Measurements from ENCODE around the gene TOP3B. TPM values are rescaled to one million over a fixed set of nuclear protein-coding genes. Genes with fewer than 3 reads are reported as not detected.

Gene TOP3B
- total RNA-seq, 4 donors from 2014 or later: 12.3 to 27.5 (median 20.4) TPM

DNA sequence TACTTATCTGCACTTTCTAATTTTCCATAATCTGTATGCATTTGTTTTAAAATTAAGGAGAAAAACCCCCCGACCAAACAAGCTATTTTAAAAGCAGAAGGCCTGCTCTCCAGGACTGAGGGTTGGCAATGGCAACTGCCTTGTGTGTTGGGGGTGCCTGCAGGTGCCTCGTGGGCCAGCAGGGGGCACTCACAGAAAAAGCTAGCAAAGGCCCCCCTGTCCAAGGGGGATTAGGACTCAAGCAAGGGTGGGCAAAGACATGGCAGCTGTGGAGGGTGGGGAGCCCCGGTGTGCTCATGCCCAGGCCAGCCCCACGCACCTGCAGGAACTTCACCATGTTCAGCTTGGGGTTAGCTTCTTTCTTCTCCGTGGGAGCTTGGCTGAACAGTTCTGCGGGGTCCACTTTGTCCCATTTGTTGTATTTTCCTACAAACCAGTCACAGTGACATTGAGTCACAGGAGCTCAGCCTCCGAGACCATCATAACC is 10.3 kb downstream of the TOP3B start:
- Histone ChIP-seq H3K4me3 (no peak overlapping the region), H3K27me3 (no peaks in the 10 kb centered on the region), H3K9me3 (no peaks in the 10 kb centered on the region), H3K36me3 (peaks cover 58 to 81% (median 81%) of the 10 kb centered on the region in 4 donors), H3K4me1 (no peaks in the 10 kb centered on the region), H3K27ac (replicated peaks in 1 of 4) (no peak overlapping the region)
- intact Hi-C loops (cut with DNase I): no loop called here
- WGBS: 74% methylated on average over 7 of the region's 7 CpGs
- no peak for DNase-seq (ENCODE audit: extremely low spot score)
- TF ChIP-seq, protein P1, sequence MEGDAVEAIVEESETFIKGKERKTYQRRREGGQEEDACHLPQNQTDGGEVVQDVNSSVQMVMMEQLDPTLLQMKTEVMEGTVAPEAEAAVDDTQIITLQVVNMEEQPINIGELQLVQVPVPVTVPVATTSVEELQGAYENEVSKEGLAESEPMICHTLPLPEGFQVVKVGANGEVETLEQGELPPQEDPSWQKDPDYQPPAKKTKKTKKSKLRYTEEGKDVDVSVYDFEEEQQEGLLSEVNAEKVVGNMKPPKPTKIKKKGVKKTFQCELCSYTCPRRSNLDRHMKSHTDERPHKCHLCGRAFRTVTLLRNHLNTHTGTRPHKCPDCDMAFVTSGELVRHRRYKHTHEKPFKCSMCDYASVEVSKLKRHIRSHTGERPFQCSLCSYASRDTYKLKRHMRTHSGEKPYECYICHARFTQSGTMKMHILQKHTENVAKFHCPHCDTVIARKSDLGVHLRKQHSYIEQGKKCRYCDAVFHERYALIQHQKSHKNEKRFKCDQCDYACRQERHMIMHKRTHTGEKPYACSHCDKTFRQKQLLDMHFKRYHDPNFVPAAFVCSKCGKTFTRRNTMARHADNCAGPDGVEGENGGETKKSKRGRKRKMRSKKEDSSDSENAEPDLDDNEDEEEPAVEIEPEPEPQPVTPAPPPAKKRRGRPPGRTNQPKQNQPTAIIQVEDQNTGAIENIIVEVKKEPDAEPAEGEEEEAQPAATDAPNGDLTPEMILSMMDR (IDR thresholded peaks at IDR 0.05): peak; percentile 41 to 82 (median 44)
- TF ChIP-seq POLR2AphosphoS5 (IDR thresholded peaks at IDR 0.05): no peak

DNA sequence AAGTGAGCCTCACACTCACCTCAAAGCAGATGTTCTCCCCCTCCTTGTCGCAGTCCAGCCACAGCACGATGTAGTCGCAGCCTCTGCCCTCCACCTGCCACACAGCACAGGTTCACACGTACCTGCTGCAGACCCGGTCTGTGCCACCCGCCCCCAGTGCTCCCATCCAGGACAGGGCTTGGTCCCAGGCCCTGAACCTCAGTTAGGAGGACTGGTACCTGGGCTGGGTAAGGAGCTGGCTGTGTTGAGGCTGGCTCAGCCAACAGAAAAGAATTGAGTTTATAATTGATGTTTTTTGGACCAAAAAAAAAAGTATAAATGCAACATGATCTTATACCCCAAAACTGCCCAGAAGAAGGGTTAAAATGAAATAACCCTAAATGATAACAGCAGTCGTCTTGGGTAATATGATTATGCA is 10.7 kb downstream of the TOP3B start:
- no peak overlapping the region for H3K27ac ChIP-seq (replicated peaks in 1 of 4)
- TF ChIP-seq POLR2A (IDR thresholded peaks at IDR 0.05; ENCODE audit: low read depth) (no peak), POLR2AphosphoS5 (IDR thresholded peaks at IDR 0.05) (no peak), EP300 (IDR thresholded peaks at IDR 0.05) (no peak)
- TF ChIP-seq, protein P1 (IDR thresholded peaks at IDR 0.05): no peak

DNA sequence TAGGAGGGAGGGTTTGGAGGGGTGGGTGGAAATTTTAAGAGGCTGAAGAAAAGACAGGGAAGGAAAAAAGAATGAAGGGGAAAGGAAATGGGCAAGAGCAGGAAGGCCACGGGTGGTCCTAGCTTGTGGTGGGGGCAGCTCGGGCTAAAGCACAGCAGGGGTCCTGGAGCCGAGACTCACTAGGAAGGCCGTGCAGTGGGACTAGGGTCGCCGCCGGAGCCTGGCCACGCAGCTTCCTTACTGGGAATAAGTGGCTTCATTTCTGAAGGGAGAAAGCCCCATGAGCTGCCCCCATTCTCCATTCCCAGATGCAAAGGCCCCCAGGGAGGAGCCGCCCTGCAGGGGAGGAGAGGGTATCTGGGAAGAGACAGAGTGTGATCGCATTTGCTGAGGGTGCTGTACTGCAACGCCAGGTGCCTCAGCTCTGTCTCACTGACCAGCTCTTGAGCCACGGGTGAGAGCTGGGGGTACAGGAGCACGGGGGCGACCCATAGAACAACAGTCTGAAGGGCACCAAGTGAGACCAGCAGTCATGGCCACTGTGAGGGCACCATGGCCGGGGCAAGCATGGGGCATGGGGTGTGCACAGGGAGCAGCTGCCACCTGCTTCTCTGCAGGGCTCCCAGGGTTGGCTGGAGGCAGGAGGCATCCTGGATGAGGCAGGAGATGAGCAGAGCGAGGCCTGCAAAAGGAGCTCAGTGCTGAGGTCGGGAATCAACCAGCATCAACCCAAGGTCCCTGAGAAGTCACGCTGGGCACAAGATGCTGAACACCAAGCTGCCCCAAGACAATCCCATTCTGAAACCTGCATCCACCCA is 11.6 kb downstream of the TOP3B start:
- no peak for DNase-seq (ENCODE audit: extremely low spot score)
- H3K36me3 ChIP-seq: peaks cover 71 to 95% (median 94%) of the 10 kb centered on the region in 4 donors
- H3K9me3 ChIP-seq: no peaks in the 10 kb centered on the region
- no peak overlapping the region for H3K4me3 ChIP-seq
- no peaks in the 10 kb centered on the region for H3K27me3 ChIP-seq
- H3K4me1 ChIP-seq: no peaks in the 10 kb centered on the region
- 92% methylated on average over 17 of the region's 18 CpGs for WGBS
- H3K27ac ChIP-seq (replicated peaks in 1 of 4): no peak overlapping the region
- intact Hi-C loops (cut with DNase I): no loop called here
- TF ChIP-seq, protein P1 (IDR thresholded peaks at IDR 0.05): no peak

More for the DNA sequence above, 10.7 kb downstream of the TOP3B start:
- H3K36me3 ChIP-seq: peaks cover 63 to 86% (median 86%) of the 10 kb centered on the region in 4 donors
- intact Hi-C loops (cut with DNase I): no loop called here
- no peaks in the 10 kb centered on the region for H3K9me3 ChIP-seq
- H3K27me3 ChIP-seq: no peaks in the 10 kb centered on the region
- 89% methylated on average over 6 of the region's 7 CpGs for WGBS
- DNase-seq (ENCODE audit: extremely low spot score): no peak
- no peaks in the 10 kb centered on the region for H3K4me1 ChIP-seq
- no peak overlapping the region for H3K4me3 ChIP-seq

DNA sequence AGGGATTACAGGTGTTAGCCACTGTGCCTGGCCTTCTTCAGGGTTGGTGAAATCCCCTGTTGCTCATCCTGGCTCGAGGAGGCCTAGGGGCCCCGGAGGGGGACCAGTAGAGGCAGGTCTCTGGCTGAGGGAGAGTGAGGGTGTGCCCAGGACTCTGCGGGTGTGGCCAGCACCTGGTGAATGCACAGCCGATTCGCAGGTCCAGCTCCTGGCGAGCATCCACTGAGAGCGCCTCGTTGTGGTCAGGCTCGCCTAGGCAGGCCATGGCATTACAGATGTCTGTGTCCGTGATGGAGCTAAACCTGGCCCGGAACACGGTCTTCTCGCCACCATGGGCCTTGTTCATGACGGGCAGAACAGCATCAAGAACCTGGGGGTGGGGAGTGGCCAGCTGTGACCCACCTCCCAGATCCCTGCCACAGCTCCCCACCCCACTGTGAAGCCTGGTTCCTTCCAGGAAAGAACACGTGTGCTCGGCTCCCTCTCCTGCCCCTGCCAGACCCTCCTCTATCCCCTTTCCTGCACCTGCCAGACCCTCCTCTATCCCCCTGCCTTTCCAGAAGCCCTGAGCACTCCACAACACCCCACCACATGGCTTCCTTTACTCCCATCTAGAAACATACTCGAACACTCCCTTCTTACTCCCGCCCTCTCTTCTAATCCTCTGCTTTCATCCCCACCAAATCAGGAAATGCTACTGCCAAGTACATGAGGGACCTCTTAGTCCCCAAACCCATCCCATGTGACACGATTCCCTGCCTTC is 12.4 kb downstream of the TOP3B start:
- H3K9me3 ChIP-seq: no peaks in the 10 kb centered on the region
- TF ChIP-seq EP300 (IDR thresholded peaks at IDR 0.05): no peak
- TF ChIP-seq POLR2A (IDR thresholded peaks at IDR 0.05; ENCODE audit: low read depth): no peak
- TF ChIP-seq, protein P1 (IDR thresholded peaks at IDR 0.05): no peak
- no peak for TF ChIP-seq POLR2AphosphoS5 (IDR thresholded peaks at IDR 0.05)
- H3K4me1 ChIP-seq: no peaks in the 10 kb centered on the region
- peaks cover 73 to 99% (median 98%) of the 10 kb centered on the region in 4 donors for H3K36me3 ChIP-seq
- H3K27me3 ChIP-seq: no peaks in the 10 kb centered on the region
- 89% methylated on average over 18 of the region's 19 CpGs for WGBS
- intact Hi-C loops (cut with DNase I): no loop called here
- no peak overlapping the region for H3K27ac ChIP-seq (replicated peaks in 1 of 4)
- DNase-seq (ENCODE audit: extremely low spot score): no peak
- H3K4me3 ChIP-seq: no peak overlapping the region

Data from esophagus muscularis mucosa (tissue), 4 donors.